IPS-15b (cell line): ENCODE data around the gene UEVLD.
"Not testable (repeated sequence)": the region's sequence is repeated elsewhere in the genome, so short reads cannot be mapped to it uniquely, and the experiment has no call there.

ENCODE experiments used
- H3K27me3 ChIP-seq: one replicate; pipeline ENCODE4 v1.6.1; 2013; ENCODE audit warnings: low read length; ENCODE audit not compliant: control insufficient read depth, insufficient read depth
- H3K36me3 ChIP-seq: one replicate; pipeline ENCODE4 v1.6.1; 2013; ENCODE audit warnings: low read length; ENCODE audit not compliant: control insufficient read depth, insufficient read depth
- H3K4me1 ChIP-seq: one replicate; pipeline ENCODE4 v1.6.1; 2013; ENCODE audit warnings: mild to moderate bottlenecking, low read length; ENCODE audit not compliant: control insufficient read depth, insufficient read depth
- H3K4me3 ChIP-seq: one replicate; pipeline ENCODE4 v1.5.1; 2013; ENCODE audit warnings: low read depth, low read length
- H3K9ac ChIP-seq: one replicate; pipeline ENCODE4 v1.6.1; 2013; ENCODE audit warnings: low read depth, mild to moderate bottlenecking, low read length
- H3K9me3 ChIP-seq: one replicate; pipeline ENCODE4 v1.6.1; 2013; ENCODE audit warnings: mild to moderate bottlenecking, low read length; ENCODE audit not compliant: control insufficient read depth, insufficient read depth

Gene UEVLD

GRCh38 chr11:18612394-18612793 lies 23.9 kb upstream of the UEVLD start:
- no peak overlapping the region for H3K4me3 ChIP-seq
- H3K4me1 ChIP-seq = no peaks in the 10 kb centered on the region
- H3K36me3 ChIP-seq = peaks cover 18% of the 10 kb centered on the region
- no peaks in the 10 kb centered on the region for H3K9me3 ChIP-seq
- H3K9ac ChIP-seq = no peak overlapping the region
- no peaks in the 10 kb centered on the region for H3K27me3 ChIP-seq

- Histone ChIP-seq H3K9me3 (no peaks in the 10 kb centered on the region), H3K36me3 (peaks cover 18% of the 10 kb centered on the region), H3K4me1 (no peaks in the 10 kb centered on the region), H3K27me3 (no peaks in the 10 kb centered on the region), H3K4me3 (no peak overlapping the region), H3K9ac (no peak overlapping the region)
Measured at GRCh38 chr11:18611196-18611595, 22.7 kb upstream of the UEVLD start.

GRCh38 chr11:18608376-18608775 lies 19.8 kb upstream of the UEVLD start:
- H3K36me3 ChIP-seq = peaks cover 5% of the 10 kb centered on the region
- H3K27me3 ChIP-seq = no peaks in the 10 kb centered on the region
- H3K9me3 ChIP-seq = no peaks in the 10 kb centered on the region
- no peak overlapping the region for H3K9ac ChIP-seq
- no peaks in the 10 kb centered on the region for H3K4me1 ChIP-seq
- no peak overlapping the region for H3K4me3 ChIP-seq

GRCh38 chr11:18600915-18601569 lies 12.5 kb upstream of the UEVLD start:
- no peak overlapping the region for H3K4me3 ChIP-seq
- H3K27me3 ChIP-seq = no peaks in the 10 kb centered on the region
- no peak overlapping the region for H3K9ac ChIP-seq
- no peaks in the 10 kb centered on the region for H3K9me3 ChIP-seq
- no peaks in the 10 kb centered on the region for H3K4me1 ChIP-seq
- peaks cover under 1% of the 10 kb centered on the region for H3K36me3 ChIP-seq

- Histone ChIP-seq H3K27me3 (no peaks in the 10 kb centered on the region), H3K36me3 (peaks cover 3% of the 10 kb centered on the region), H3K9ac (no peak within 1 kb of the TSS), H3K4me3 (no peak within 1 kb of the TSS), H3K9me3 (no peaks in the 10 kb centered on the region), H3K4me1 (no peaks in the 10 kb centered on the region)
Measured at GRCh38 chr11:18599739-18600230, 11.3 kb upstream of the UEVLD start, which contains the start of gene MISFA. MISFA (plus strand) TSS chr11:18599789; CDS start chr11:18599929, 140 bp downstream.

- Histone ChIP-seq H3K9ac (no peak overlapping the region), H3K4me1 (no peaks in the 10 kb centered on the region), H3K27me3 (no peaks in the 10 kb centered on the region), H3K4me3 (no peak overlapping the region), H3K36me3 (peaks cover 3% of the 10 kb centered on the region), H3K9me3 (no peaks in the 10 kb centered on the region)
Measured at GRCh38 chr11:18594999-18595749, 6.6 kb upstream of the UEVLD start.

GRCh38 chr11:18594088-18594487 lies 5.6 kb upstream of the UEVLD start:
- not testable (repeated sequence) for H3K36me3 ChIP-seq, H3K9ac ChIP-seq, H3K4me3 ChIP-seq, H3K4me1 ChIP-seq, H3K27me3 ChIP-seq, H3K9me3 ChIP-seq

GRCh38 chr11:18590571-18590970 lies 2.0 kb upstream of the UEVLD start:
- Histone ChIP-seq H3K4me3 (no peak overlapping the region), H3K27me3 (no peaks in the 10 kb centered on the region), H3K9ac (no peak overlapping the region), H3K36me3 (no peaks in the 10 kb centered on the region), H3K4me1 (no peaks in the 10 kb centered on the region), H3K9me3 (no peaks in the 10 kb centered on the region)

GRCh38 chr11:18581825-18582224 lies 6.7 kb downstream of the UEVLD start:
- no peaks in the 10 kb centered on the region for H3K36me3 ChIP-seq
- H3K9ac ChIP-seq = no peak overlapping the region
- H3K4me1 ChIP-seq = no peaks in the 10 kb centered on the region
- H3K4me3 ChIP-seq = no peak overlapping the region
- no peaks in the 10 kb centered on the region for H3K9me3 ChIP-seq
- H3K27me3 ChIP-seq = no peaks in the 10 kb centered on the region

GRCh38 chr11:18580113-18580766 lies 8.3 kb downstream of the UEVLD start:
- H3K9ac ChIP-seq = no peak overlapping the region
- no peak overlapping the region for H3K4me3 ChIP-seq
- H3K27me3 ChIP-seq = no peaks in the 10 kb centered on the region
- no peaks in the 10 kb centered on the region for H3K36me3 ChIP-seq
- no peaks in the 10 kb centered on the region for H3K4me1 ChIP-seq
- H3K9me3 ChIP-seq = no peaks in the 10 kb centered on the region

- H3K9ac ChIP-seq = no peak overlapping the region
- no peaks in the 10 kb centered on the region for H3K36me3 ChIP-seq
- H3K4me1 ChIP-seq = no peaks in the 10 kb centered on the region
- no peaks in the 10 kb centered on the region for H3K27me3 ChIP-seq
- H3K9me3 ChIP-seq = no peaks in the 10 kb centered on the region
- no peak overlapping the region for H3K4me3 ChIP-seq
Measured at GRCh38 chr11:18578975-18579598, 9.4 kb downstream of the UEVLD start.
